ENCODE results near the gene NBEAL2.

The NBEAL2 gene

GRCh38 chr3:47002171-47003055, 22.9 kb downstream of the NBEAL2 start:
- TF ChIP-seq CTCF (IDR thresholded peaks at IDR 0.05), result no peak

GRCh38 chr3:47003056-47003410, 23.6 kb downstream of the NBEAL2 start:
- TF ChIP-seq CTCF (IDR thresholded peaks at IDR 0.05), result no peak

GRCh38 chr3:47003461-47004368, 24.2 kb downstream of the NBEAL2 start:
- no peak for TF ChIP-seq CTCF (IDR thresholded peaks at IDR 0.05)

- no peak for TF ChIP-seq CTCF (IDR thresholded peaks at IDR 0.05)
Observed at GRCh38 chr3:47004369-47005211, 25.1 kb downstream of the NBEAL2 start.

GRCh38 chr3:47005212-47006144, 26.0 kb downstream of the NBEAL2 start:
- no peak for TF ChIP-seq CTCF (IDR thresholded peaks at IDR 0.05)

GRCh38 chr3:47006145-47006651, 26.7 kb downstream of the NBEAL2 start:
- TF ChIP-seq CTCF (IDR thresholded peaks at IDR 0.05), result no peak

Measured in LNCAP (cell line).